Activated B cell treated with CpG ODN at 0.5 μM for 24 hours (primary cell): ENCODE data around the gene APOA1. TPM values are rescaled to one million over a fixed set of nuclear protein-coding genes. Genes with fewer than 3 reads are reported as not detected.
"Not testable (repeated sequence)": the region's sequence is repeated elsewhere in the genome, so short reads cannot be mapped to it uniquely, and the experiment has no call there.

Source experiments
- ATAC-seq: fragments of 200-7000 bp; cut with Tn5 transposase; one replicate; pipeline ENCODE4 v1.10.0; 2021; ENCODE audit warnings: low read depth, mild to moderate bottlenecking, moderate library complexity
- CTCF ChIA-PET: fragments of 350-600 bp; sonication (Branson Sonifier 250); formaldehyde crosslinking; loops from one replicate; lab custom pipeline; 2021; ENCODE audit warnings: antibody characterized with exemption; lab: Charles Lee
- POLR2A ChIA-PET: fragments of 350-600 bp; sonication (Branson Sonifier 250); formaldehyde crosslinking; loops from one replicate; lab custom pipeline; 2021; ENCODE audit warnings: antibody characterized with exemption; lab: Charles Lee
- DNase-seq: peaks from one replicate; pipeline ENCODE4 v3.0.0; 2022
- H3K27ac Mint-ChIP-seq: one replicate; pipeline ENCODE4 v1.8.0; 2020; ENCODE audit warnings: mixed read lengths
- H3K27me3 Mint-ChIP-seq: one replicate; pipeline ENCODE4 v1.8.0; 2021; ENCODE audit warnings: mixed read lengths
- H3K36me3 Mint-ChIP-seq: one replicate; pipeline ENCODE4 v1.8.0; 2021; ENCODE audit warnings: low read depth, mixed read lengths
- H3K4me1 Mint-ChIP-seq: one replicate; pipeline ENCODE4 v1.8.0; 2021; ENCODE audit warnings: mixed read lengths
- H3K4me3 Mint-ChIP-seq: one replicate; pipeline ENCODE4 v1.8.0; 2020; ENCODE audit warnings: mild to moderate bottlenecking, mixed read lengths
- H3K9me3 Mint-ChIP-seq: one replicate; pipeline ENCODE4 v1.8.0; 2020; ENCODE audit warnings: mixed read lengths
- intact Hi-C: fragments of 100-400 bp; cut with micrococcal nuclease; formaldehyde crosslinking; loops from one replicate; pipeline ENCODE4 v1.15.1; 2024
- total RNA-seq: library from RNA; stranded (reverse); gene quantifications from 2 replicates; pipeline ENCODE4 v1.2.3, GENCODE V29; 2022
- TF ChIP-seq, protein P1 (sequence below): fragments of 200-600 bp; IDR thresholded peaks from one replicate; pipeline ENCODE4 v1.8.0; 2022; ENCODE audit warnings: antibody characterized with exemption, mild to moderate bottlenecking

Gene APOA1
- total RNA-seq, 1 donor from 2014 or later = 0.31 TPM

DNA sequence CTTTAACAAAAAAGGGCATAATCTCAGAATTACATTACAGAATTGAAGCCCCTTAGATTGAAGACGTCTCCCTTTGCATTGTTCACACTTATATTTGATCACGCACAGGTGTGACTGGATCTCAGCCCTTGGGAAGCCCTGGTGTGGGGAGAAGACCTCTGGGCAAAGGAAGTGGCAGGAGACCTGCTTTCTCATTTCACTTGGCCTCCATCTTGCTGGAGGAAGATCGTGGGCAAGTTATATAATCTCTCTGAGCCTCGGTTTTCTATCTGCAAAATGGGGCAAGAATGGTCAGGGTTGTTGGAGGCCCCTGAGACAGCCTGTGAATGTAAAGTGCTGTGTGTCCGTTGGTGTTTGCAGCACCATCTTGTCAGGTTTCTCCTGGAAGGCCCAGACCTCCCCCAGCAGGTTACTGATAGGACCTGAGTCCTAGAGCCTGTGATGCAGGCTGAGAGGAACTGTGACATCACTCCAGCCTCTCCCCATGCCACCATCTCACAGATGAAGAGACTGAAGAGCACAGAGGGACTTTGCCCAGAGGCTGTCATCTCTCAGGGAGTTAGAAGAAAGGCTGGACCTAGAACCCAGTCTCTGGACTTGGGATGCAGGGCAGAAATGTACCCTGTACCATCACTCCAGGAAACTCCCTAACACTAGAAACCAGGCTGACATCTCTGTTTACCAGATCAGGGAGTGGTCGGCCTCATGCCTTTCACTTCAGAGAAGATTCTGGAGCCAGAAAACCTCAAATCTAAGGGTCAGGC lies 1.1 kb upstream of the APOA1 start:
- H3K4me3 Mint-ChIP-seq = no peak overlapping the region
- intact Hi-C loops = no loop called here
- ChIA-PET POLR2A (no interaction called here), CTCF (no interaction called here)
- H3K36me3 Mint-ChIP-seq = peaks cover 6% of the 10 kb centered on the region
- peaks cover 2% of the 10 kb centered on the region for H3K27me3 Mint-ChIP-seq
- no peak for DNase-seq
- no peak for ATAC-seq
- no peak overlapping the region for H3K27ac Mint-ChIP-seq
- H3K4me1 Mint-ChIP-seq = peaks cover 13% of the 10 kb centered on the region
- no peaks in the 10 kb centered on the region for H3K9me3 Mint-ChIP-seq
- TF ChIP-seq, protein P1, sequence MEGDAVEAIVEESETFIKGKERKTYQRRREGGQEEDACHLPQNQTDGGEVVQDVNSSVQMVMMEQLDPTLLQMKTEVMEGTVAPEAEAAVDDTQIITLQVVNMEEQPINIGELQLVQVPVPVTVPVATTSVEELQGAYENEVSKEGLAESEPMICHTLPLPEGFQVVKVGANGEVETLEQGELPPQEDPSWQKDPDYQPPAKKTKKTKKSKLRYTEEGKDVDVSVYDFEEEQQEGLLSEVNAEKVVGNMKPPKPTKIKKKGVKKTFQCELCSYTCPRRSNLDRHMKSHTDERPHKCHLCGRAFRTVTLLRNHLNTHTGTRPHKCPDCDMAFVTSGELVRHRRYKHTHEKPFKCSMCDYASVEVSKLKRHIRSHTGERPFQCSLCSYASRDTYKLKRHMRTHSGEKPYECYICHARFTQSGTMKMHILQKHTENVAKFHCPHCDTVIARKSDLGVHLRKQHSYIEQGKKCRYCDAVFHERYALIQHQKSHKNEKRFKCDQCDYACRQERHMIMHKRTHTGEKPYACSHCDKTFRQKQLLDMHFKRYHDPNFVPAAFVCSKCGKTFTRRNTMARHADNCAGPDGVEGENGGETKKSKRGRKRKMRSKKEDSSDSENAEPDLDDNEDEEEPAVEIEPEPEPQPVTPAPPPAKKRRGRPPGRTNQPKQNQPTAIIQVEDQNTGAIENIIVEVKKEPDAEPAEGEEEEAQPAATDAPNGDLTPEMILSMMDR = no peak

DNA sequence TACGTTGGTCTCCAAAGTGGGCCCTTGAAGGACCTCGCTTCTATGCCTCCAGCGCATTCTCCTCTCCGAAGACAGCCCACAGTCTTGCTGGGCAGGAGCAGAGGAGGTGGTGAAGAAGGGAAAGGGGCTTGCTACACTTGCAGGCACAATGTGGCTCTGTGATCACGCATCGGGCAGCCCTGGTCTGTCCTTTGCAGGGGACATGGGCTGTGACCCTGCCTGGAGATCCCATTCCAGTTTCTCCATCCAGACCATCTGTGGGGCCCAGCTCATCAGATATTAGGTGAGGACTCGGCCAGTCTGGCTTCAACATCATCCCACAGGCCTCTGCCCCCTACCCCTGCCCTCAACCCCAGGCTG lies 810 bp downstream of the APOA1 start:
- TF ChIP-seq, protein P1 = no peak
- ATAC-seq (no peak), DNase-seq (no peak)
- no peaks in the 10 kb centered on the region for H3K36me3 Mint-ChIP-seq
- intact Hi-C loops = loop anchor here (1.0 to 2.0 kb wide), 4 partner anchors 16 to 104 kb away; partner anchors contain the start of gene APOA5
- no peak overlapping the region for H3K27ac Mint-ChIP-seq
- H3K4me3 Mint-ChIP-seq = no peak overlapping the region
- H3K9me3 Mint-ChIP-seq = no peaks in the 10 kb centered on the region
- peaks cover 13% of the 10 kb centered on the region for H3K4me1 Mint-ChIP-seq
- CTCF ChIA-PET = interaction anchor here (1.0 to 2.8 kb wide), 9 partner anchors 16 to 390 kb away, joined by 3 to 28 read pairs (median 7); partner anchors contain the start of genes APOA5 and ZPR1
- POLR2A ChIA-PET = interaction anchor here (1.2 to 2.2 kb wide), 4 partner anchors 17 to 395 kb away, joined by 4 to 8 read pairs (median 4); partner anchors contain the start of genes PCSK7 and ZPR1
- peaks cover 2% of the 10 kb centered on the region for H3K27me3 Mint-ChIP-seq

DNA sequence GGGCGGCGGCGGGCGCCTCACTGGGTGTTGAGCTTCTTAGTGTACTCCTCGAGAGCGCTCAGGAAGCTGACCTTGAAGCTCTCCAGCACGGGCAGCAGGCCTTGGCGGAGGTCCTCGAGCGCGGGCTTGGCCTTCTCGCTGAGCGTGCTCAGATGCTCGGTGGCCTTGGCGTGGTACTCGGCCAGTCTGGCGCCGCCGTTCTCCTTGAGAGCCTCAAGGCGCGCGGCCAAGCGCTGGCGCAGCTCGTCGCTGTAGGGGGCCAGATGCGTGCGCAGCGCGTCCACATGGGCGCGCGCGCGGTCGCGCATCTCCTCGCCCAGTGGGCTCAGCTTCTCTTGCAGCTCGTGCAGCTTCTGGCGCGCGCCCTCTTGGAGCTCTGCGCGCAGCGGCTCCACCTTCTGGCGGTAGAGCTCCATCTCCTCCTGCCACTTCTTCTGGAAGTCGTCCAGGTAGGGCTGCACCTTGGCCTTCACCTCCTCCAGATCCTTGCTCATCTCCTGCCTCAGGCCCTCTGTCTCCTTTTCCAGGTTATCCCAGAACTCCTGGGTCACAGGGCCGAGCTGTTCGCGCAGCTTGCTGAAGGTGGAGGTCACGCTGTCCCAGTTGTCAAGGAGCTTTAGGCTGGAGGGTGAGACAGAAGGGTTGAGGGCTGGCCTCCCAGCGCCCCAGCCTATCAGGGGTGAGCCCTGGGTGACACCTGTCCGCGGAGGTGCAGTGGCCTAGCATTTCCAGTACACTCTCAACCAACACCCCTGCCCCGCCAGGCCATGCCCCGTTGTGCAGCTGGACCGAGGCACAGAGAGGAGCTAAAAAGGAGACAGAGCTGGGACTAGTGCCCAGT lies 1.4 kb downstream of the APOA1 start:
- ATAC-seq (peak; percentile 87), DNase-seq (peak; percentile 59)
- H3K27me3 Mint-ChIP-seq = peaks cover 2% of the 10 kb centered on the region
- peak overlapping the region; percentile 75 for H3K4me3 Mint-ChIP-seq
- ChIA-PET CTCF (interaction anchor here (0.7 to 2.8 kb wide), 14 partner anchors 12 to 1420 kb away, joined by 3 to 28 read pairs (median 4); partner anchors contain the start of genes APOA5 and ZPR1), POLR2A (interaction anchor here (0.5 to 2.2 kb wide), 9 partner anchors 18 to 395 kb away, joined by 3 to 8 read pairs (median 4); partner anchors contain the start of genes APOA5, BUD13, PCSK7 and ZPR1)
- H3K27ac Mint-ChIP-seq = no peak overlapping the region
- intact Hi-C loops = loop anchor here (1.0 to 2.0 kb wide), 4 partner anchors 17 to 103 kb away; partner anchors contain the start of gene APOA5
- H3K4me1 Mint-ChIP-seq = peaks cover 13% of the 10 kb centered on the region
- TF ChIP-seq, protein P1 = no peak
- no peaks in the 10 kb centered on the region for H3K36me3 Mint-ChIP-seq
- H3K9me3 Mint-ChIP-seq = no peaks in the 10 kb centered on the region

DNA sequence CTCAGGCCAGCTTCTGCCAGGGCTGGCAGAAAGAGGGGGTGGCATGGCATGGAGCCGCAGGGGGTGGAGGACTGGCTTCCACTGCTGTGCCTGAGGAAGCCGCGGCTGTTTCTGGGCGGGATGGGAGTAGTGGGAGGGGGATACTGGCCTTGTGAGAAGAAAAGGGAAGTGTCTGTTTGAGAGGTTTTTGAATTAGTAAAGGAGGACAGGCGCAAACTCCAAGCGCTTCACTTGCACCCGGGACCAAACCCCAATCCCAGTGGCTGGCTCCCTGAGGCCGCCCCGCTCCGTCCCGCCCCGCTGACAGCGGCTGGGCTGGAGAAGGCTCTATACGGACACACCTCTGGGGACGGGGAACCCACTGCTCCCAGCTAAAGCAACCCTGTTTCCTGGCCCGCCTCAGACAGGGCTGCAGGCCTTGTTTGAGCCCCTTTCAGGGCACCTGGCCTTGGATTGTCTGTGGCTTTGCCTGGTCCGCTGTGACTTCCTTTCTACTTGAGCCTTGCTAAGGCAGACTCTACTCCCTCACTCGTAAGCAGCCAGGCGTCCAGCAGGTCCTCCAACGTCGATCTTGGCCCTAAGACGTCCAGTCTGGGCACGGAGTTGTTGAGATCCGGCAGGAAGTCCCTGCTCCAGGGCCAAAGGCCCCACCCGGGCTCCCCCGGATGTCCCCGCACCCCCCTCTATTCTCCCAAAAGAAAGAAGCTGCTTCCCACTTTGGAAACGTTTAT lies 2.2 kb downstream of the APOA1 start:
- Mint-ChIP-seq H3K4me3 (peak overlapping the region; percentile 75), H3K4me1 (peaks cover 13% of the 10 kb centered on the region), H3K36me3 (no peaks in the 10 kb centered on the region), H3K27ac (no peak overlapping the region), H3K9me3 (no peaks in the 10 kb centered on the region), H3K27me3 (peaks cover 4% of the 10 kb centered on the region)
- ChIA-PET CTCF (interaction anchor here (0.7 to 2.8 kb wide), 14 partner anchors 13 to 1421 kb away, joined by 3 to 28 read pairs (median 4); partner anchors contain the start of genes APOA5 and ZPR1), POLR2A (interaction anchor here (0.5 to 2.2 kb wide), 9 partner anchors 18 to 396 kb away, joined by 3 to 8 read pairs (median 4); partner anchors contain the start of genes APOA5, BUD13, PCSK7 and ZPR1)
- TF ChIP-seq, protein P1 = no peak
- ATAC-seq = peak; percentile 12
- intact Hi-C loops = no loop called here
- DNase-seq = peak; percentile 21

DNA sequence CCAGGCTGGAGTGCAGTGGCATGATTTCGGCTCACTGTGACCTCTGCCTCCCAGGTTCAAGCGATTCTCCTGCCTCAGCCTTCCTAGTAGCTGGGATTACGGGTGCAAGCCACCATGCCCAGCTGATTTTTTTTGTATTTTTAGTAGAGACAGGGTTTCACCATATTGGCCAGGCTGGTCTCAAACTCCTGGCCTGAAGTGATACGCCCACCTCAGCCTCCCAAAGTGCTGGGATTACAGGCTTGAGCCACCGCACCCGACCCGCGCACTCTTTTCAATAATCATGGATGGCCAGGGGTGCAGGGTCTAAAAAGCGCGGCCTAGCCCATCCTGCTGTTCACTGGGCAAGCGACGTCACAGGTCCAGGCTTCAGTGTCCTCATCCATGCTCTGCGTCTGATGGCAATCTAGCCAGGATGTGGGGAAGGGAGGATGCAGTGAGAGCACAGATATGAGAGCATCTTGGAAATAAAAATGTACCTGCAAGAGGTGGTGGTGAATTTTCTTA lies 2.8 kb downstream of the APOA1 start:
- H3K36me3 Mint-ChIP-seq, DNase-seq, H3K27ac Mint-ChIP-seq, ATAC-seq, intact Hi-C loops, H3K9me3 Mint-ChIP-seq, H3K27me3 Mint-ChIP-seq: not testable (repeated sequence)
- POLR2A ChIA-PET = interaction anchor here (2.2 kb wide), 1 partner anchor 47 kb away, joined by 8 read pairs; the partner anchor contains the start of gene ZPR1
- H3K4me3 Mint-ChIP-seq = peak overlapping the region; percentile 75
- peaks cover 13% of the 10 kb centered on the region for H3K4me1 Mint-ChIP-seq
- CTCF ChIA-PET = interaction anchor here (1.8 to 2.8 kb wide), 2 partner anchors 44 to 392 kb away, joined by 4 to 28 read pairs; partner anchors contain the start of gene APOA5
